ENCODE measurements around the gene OR5H14. TPM values are rescaled to one million over a fixed set of nuclear protein-coding genes. Genes with fewer than 3 reads are reported as not detected.
"Not testable (repeated sequence)": the region's sequence is repeated elsewhere in the genome, so short reads cannot be mapped to it uniquely, and the experiment has no call there.

The OR5H14 gene
- total RNA-seq, 2 donors from 2014 or later: 0.07 TPM; not detected in 1

- no peaks in the 10 kb centered on the region for H3K27me3 Mint-ChIP-seq
- H3K4me1 Mint-ChIP-seq (ENCODE audit: low read depth in 2 of 2): no peaks in the 10 kb centered on the region
- no peak for ATAC-seq
- peaks cover 3% of the 10 kb centered on the region for H3K9me3 Mint-ChIP-seq
- H3K36me3 Mint-ChIP-seq: no peaks in the 10 kb centered on the region
- no peak for DNase-seq (ENCODE audit: low spot score)
- H3K4me3 Mint-ChIP-seq: no peak within 1 kb of the TSS
- H3K27ac Mint-ChIP-seq: no peak within 1 kb of the TSS
Measured at GRCh38 chr3:98166396-98166795, 19.1 kb downstream of the OR5H14 start, which contains the start of gene OR5H15. TSS of gene OR5H15 (plus strand) at chr3:98166696. CDS start at chr3:98168700, 2,004 bp downstream.

DNA sequence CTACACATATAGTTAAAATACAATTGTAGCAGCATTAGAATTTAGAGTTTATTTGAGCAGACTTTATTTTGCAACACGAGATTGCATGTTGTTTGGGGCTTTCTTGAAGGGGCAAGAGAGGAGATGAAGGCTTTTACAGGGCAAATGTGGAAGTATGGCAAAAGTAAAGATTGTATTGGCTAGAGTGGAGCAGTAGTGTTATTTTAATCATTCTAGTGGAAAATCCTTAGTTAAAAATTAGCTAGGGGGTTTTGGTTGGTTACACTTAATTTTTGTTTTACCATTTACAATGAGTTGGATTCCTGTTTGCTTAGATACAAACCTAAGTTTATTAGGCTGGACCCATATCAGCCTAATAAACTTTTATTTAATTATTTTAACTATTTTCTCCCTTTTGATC, 23.8 kb downstream of the OR5H14 start:
- ATAC-seq (no peak), DNase-seq (ENCODE audit: low spot score) (no peak)
- Mint-ChIP-seq H3K27me3 (no peaks in the 10 kb centered on the region), H3K27ac (no peak overlapping the region), H3K4me1 (ENCODE audit: low read depth in 2 of 2) (no peaks in the 10 kb centered on the region), H3K4me3 (no peak overlapping the region), H3K9me3 (peaks cover 5% of the 10 kb centered on the region), H3K36me3 (no peaks in the 10 kb centered on the region)

GRCh38 chr3:98172621-98173020, 25.3 kb downstream of the OR5H14 start:
- no peak for DNase-seq (ENCODE audit: low spot score)
- Mint-ChIP-seq H3K36me3 (no peaks in the 10 kb centered on the region), H3K4me1 (ENCODE audit: low read depth in 2 of 2) (no peaks in the 10 kb centered on the region), H3K27ac (no peak overlapping the region), H3K4me3 (no peak overlapping the region), H3K9me3 (peaks cover 9% of the 10 kb centered on the region), H3K27me3 (no peaks in the 10 kb centered on the region)
- no peak for ATAC-seq

- no peak for DNase-seq (ENCODE audit: low spot score)
- ATAC-seq: no peak
- no peaks in the 10 kb centered on the region for H3K4me1 Mint-ChIP-seq (ENCODE audit: low read depth in 2 of 2)
- H3K4me3 Mint-ChIP-seq: no peak overlapping the region
- no peaks in the 10 kb centered on the region for H3K36me3 Mint-ChIP-seq
- H3K27me3 Mint-ChIP-seq: no peaks in the 10 kb centered on the region
- no peak overlapping the region for H3K27ac Mint-ChIP-seq
- H3K9me3 Mint-ChIP-seq: peaks cover 6% of the 10 kb centered on the region
Measured at GRCh38 chr3:98180319-98180890, 33.1 kb downstream of the OR5H14 start.

GRCh38 chr3:98182196-98182595, 34.9 kb downstream of the OR5H14 start:
- no peaks in the 10 kb centered on the region for H3K4me1 Mint-ChIP-seq (ENCODE audit: low read depth in 2 of 2)
- no peaks in the 10 kb centered on the region for H3K9me3 Mint-ChIP-seq
- no peaks in the 10 kb centered on the region for H3K36me3 Mint-ChIP-seq
- DNase-seq (ENCODE audit: low spot score): no peak
- no peak overlapping the region for H3K27ac Mint-ChIP-seq
- H3K4me3 Mint-ChIP-seq: no peak overlapping the region
- no peak for ATAC-seq
- no peaks in the 10 kb centered on the region for H3K27me3 Mint-ChIP-seq

DNA sequence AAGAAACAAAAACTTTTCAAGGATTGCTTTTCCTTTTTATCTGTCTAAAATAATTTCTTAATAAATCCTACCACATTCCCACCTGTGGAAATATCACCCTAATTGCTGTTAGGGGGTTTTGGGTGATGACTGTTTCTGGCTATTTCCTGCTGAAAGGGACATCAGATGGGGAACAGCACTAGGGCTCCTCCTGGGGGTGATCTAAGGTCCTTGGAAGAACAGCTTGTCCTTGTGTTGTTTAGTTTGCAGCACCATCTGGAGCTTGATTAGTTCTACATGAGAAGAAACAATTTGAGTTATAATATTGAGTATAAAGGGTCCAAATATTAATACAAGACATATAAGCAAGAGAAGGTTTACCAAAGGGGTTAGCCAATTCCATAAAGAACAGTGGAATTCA, 37.9 kb downstream of the OR5H14 start:
- H3K9me3 Mint-ChIP-seq: no peaks in the 10 kb centered on the region
- DNase-seq (ENCODE audit: low spot score) (no peak), ATAC-seq (no peak)
- no peak overlapping the region for H3K27ac Mint-ChIP-seq
- no peaks in the 10 kb centered on the region for H3K27me3 Mint-ChIP-seq
- no peaks in the 10 kb centered on the region for H3K36me3 Mint-ChIP-seq
- H3K4me3 Mint-ChIP-seq: no peak overlapping the region
- no peaks in the 10 kb centered on the region for H3K4me1 Mint-ChIP-seq (ENCODE audit: low read depth in 2 of 2)

- Mint-ChIP-seq H3K4me3 (no peak overlapping the region), H3K9me3 (peaks cover 5% of the 10 kb centered on the region), H3K27ac (no peak overlapping the region), H3K27me3 (peaks cover 2 to 13% of the 10 kb centered on the region in 2 donors), H3K36me3 (no peaks in the 10 kb centered on the region), H3K4me1 (ENCODE audit: low read depth in 2 of 2) (no peaks in the 10 kb centered on the region)
- DNase-seq (ENCODE audit: low spot score) (no peak), ATAC-seq (no peak)
Measured at GRCh38 chr3:98188545-98188944, 41.3 kb downstream of the OR5H14 start.

DNA sequence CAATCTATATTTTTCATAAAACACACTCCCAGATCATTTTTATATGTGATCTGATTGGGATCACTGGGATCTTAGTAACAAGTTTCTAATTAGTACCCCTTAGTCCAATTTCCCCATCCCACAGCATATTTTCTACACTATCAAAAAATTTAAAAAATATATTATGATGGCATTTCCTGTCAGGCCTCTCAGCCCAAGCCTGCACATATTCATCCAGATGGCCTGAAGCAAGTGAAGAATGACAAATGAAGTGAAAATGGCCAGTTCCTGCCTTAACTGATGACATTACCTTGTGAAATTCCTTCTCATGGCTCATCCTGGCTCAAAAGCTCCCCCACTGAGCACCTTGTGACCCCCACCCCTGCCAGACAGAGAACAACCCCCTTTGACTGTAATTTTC, 43.6 kb downstream of the OR5H14 start:
- not testable (repeated sequence) for H3K9me3 Mint-ChIP-seq; H3K4me3 Mint-ChIP-seq; DNase-seq (ENCODE audit: low spot score); H3K36me3 Mint-ChIP-seq; H3K4me1 Mint-ChIP-seq (ENCODE audit: low read depth in 2 of 2); H3K27ac Mint-ChIP-seq; ATAC-seq
- peaks cover 2 to 13% of the 10 kb centered on the region in 2 donors for H3K27me3 Mint-ChIP-seq

- peaks cover under 1 to 12% of the 10 kb centered on the region in 2 donors for H3K27me3 Mint-ChIP-seq
- not testable (repeated sequence) for H3K4me1 Mint-ChIP-seq (ENCODE audit: low read depth in 2 of 2); ATAC-seq
Measured at GRCh38 chr3:98196293-98196692, 49.0 kb downstream of the OR5H14 start.

GRCh38 chr3:98199020-98199419, 51.7 kb downstream of the OR5H14 start:
- Mint-ChIP-seq H3K4me3 (no peak overlapping the region), H3K27ac (no peak overlapping the region), H3K4me1 (ENCODE audit: low read depth in 2 of 2) (no peaks in the 10 kb centered on the region), H3K9me3 (no peaks in the 10 kb centered on the region), H3K36me3 (no peaks in the 10 kb centered on the region), H3K27me3 (no peaks in the 10 kb centered on the region)
- DNase-seq (ENCODE audit: low spot score) (no peak), ATAC-seq (no peak)

More at GRCh38 chr3:98196293-98196692, 49.0 kb downstream of the OR5H14 start:
- H3K36me3 Mint-ChIP-seq; H3K9me3 Mint-ChIP-seq; DNase-seq (ENCODE audit: low spot score); H3K4me3 Mint-ChIP-seq; H3K27ac Mint-ChIP-seq: not testable (repeated sequence)

Other genes starting within 250 kb of the OR5H14 start
- gene RIOX2, start 175.0 kb upstream of the OR5H14 start, total RNA-seq: 10 to 100 TPM; 22.0 to 50.2 TPM
- gene GABRR3, start 112.2 kb upstream of the OR5H14 start, total RNA-seq: not detected
- gene OR5AC2, start 60.3 kb upstream of the OR5H14 start, total RNA-seq: not detected
- not detected for gene OR5H1, start 16.8 kb upstream of the OR5H14 start, total RNA-seq
- gene OR5H15, start 19.2 kb downstream of the OR5H14 start, total RNA-seq: not detected
- gene OR5H6, start 116.8 kb downstream of the OR5H14 start, total RNA-seq: not detected
- not detected for gene OR5H2, start 135.0 kb downstream of the OR5H14 start, total RNA-seq
- gene OR5K4, start 206.4 kb downstream of the OR5H14 start, total RNA-seq: not detected
- gene OR5K3, start 243.2 kb downstream of the OR5H14 start, total RNA-seq: not detected

All from natural killer cell treated with Interleukin-12 subunit alpha and Interleukin-12 subunit beta and Interleukin-15 and Interleukin-18, amount 100 ng/mL, for 72 hours (primary cell).